H1 (cell line): ENCODE data around the gene LKAAEAR1. TPM values are rescaled to one million over a fixed set of nuclear protein-coding genes. Genes with fewer than 3 reads are reported as not detected.

Experiments used
- CTBP2 ChIP-seq: IDR thresholded peaks from 2 replicates; pipeline ENCODE4 v1.7.0; 2011; ENCODE audit warnings: borderline replicate concordance, mild to moderate bottlenecking, moderate library complexity, mixed read lengths, low read length; ENCODE audit not compliant: insufficient read depth, insufficient read length
- GABPA ChIP-seq: IDR thresholded peaks from 2 replicates; pipeline ENCODE4 v1.6.1; 2011; ENCODE audit warnings: mild to moderate bottlenecking, low read length, moderate library complexity, borderline replicate concordance; ENCODE audit not compliant: insufficient read depth
- KDM4A ChIP-seq: IDR thresholded peaks from one replicate; pipeline ENCODE4 v1.7.1; 2012; ENCODE audit warnings: low read depth, mild to moderate bottlenecking, moderate library complexity, low read length, inconsistent platforms; ENCODE audit not compliant: severe bottlenecking
- PHF8 ChIP-seq: fragments of 200-600 bp; sonication (generic); conservative IDR thresholded peaks from 2 replicates; pipeline ENCODE4 v1.7.1; 2012; ENCODE audit warnings: low read depth, mild to moderate bottlenecking, inconsistent platforms, low read length, moderate library complexity
- RNF2 ChIP-seq: fragments of 200-900, 300-1000 bp; sonication (generic); IDR thresholded peaks from 2 replicates; pipeline ENCODE4 v1.7.1; 2016; ENCODE audit warnings: borderline replicate concordance, low read depth, mild to moderate bottlenecking, antibody characterized with exemption, low read length; ENCODE audit not compliant: poor library complexity, severe bottlenecking; ENCODE audit errors: missing control alignments
- polyA plus RNA-seq, 7 experiments: library from polyadenylated mRNA; depleted of rRNA in 3 of 7; stranded (reverse) in 5 of 7; unstranded in 2 of 7; fragments of >200 nt in 5 of 7; fragments of 200-250 nt in 2 of 7; gene quantifications; 1 replicate in 5 of 7; 2 replicates in 1 of 7; 4 replicates in 1 of 7; pipeline versions ENCODE4 v1.2.1 to v1.2.3, GENCODE V29; 2011 to 2013; ENCODE audit warnings: missing spikeins in 2 of 7, mixed read lengths in 2 of 7
- total RNA-seq: library from RNA; stranded (reverse); fragmentation: NEBNext Ultra II Directional; extraction: Animal tissue kit (Norgen Biotek cat#: 25700); gene quantifications from 2 replicates; pipeline ENCODE4 v1.2.1, GENCODE V29; 2021
- TF ChIP-seq, protein P1 (sequence below), 3 experiments: IDR thresholded peaks; 1 replicate in 2 of 3; 2 replicates in 1 of 3; pipeline versions ENCODE4 v1.5.1 to v1.6.1; 2011; ENCODE audit warnings: low read length in 3 of 3, mild to moderate bottlenecking in 3 of 3, inconsistent platforms in 2 of 3, low read depth in 1 of 3, moderate library complexity in 1 of 3; ENCODE audit not compliant: insufficient read depth in 1 of 3; ENCODE audit errors: control extremely low read depth in 1 of 3

The LKAAEAR1 gene
- total and polyA plus RNA-seq, 2 of the 8 experiments (the other 6 are each of a cell fraction or from before 2014, with no cell fraction given), result 0.41 to 0.53 TPM

DNA sequence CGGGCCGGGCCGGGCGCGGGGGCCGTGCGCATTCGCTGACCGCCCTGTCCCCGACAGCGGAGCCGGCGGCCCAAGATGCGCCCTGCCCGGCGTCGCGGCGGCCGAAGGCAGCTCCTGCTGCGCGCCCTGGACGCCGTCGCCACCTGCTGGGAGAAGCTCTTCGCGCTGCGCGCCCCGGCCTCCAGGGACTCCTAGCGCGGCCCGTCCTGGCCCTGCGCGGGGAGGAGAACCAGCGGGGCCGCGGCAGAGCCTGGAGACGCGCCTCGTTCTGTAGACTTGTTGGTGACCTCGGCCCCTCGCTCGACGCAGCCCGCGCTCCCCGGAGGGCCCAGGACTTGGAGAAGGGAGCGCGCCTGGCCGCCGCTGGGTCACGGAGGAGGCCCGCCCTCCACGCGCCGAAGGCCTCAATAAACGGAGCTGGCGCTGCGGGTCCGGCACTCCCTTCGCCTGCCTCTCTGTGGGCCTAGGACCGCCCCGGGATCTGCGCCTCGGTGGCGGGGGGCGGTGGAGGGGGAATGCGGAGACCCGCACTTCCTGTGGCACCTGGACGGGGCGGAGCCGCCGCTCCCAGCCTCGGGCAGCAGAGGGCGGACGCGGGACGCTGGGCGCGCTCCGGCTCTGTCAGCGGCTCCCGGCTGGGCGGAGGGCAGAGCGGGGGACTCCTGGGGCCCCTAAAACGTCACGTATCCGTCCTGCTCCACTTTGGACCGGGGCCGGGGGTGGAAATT is 45.5 kb downstream of the LKAAEAR1 start (continued):
- TF ChIP-seq GABPA, result peak; percentile 81; the same call in 1 of the 2 replicates
- TF ChIP-seq KDM4A, result peak; percentile 70
- peak; percentile 54 for TF ChIP-seq RNF2
- TF ChIP-seq CTBP2, result peak; percentile 21
- 0 out of 2 replicates have a peak, but pooled peaks have one; percentile 21 for TF ChIP-seq PHF8
- TF ChIP-seq, protein P1, sequence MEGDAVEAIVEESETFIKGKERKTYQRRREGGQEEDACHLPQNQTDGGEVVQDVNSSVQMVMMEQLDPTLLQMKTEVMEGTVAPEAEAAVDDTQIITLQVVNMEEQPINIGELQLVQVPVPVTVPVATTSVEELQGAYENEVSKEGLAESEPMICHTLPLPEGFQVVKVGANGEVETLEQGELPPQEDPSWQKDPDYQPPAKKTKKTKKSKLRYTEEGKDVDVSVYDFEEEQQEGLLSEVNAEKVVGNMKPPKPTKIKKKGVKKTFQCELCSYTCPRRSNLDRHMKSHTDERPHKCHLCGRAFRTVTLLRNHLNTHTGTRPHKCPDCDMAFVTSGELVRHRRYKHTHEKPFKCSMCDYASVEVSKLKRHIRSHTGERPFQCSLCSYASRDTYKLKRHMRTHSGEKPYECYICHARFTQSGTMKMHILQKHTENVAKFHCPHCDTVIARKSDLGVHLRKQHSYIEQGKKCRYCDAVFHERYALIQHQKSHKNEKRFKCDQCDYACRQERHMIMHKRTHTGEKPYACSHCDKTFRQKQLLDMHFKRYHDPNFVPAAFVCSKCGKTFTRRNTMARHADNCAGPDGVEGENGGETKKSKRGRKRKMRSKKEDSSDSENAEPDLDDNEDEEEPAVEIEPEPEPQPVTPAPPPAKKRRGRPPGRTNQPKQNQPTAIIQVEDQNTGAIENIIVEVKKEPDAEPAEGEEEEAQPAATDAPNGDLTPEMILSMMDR (IDR thresholded peaks at IDR 0.05; ENCODE audit: control extremely low read depth in 1 of 3, insufficient read depth in 1 of 3, low read depth in 1 of 3, low read length in 3 of 3), result peak; percentile 73 to 87 (median 84)
- TF ChIP-seq, all 59 proteins: peak for 13
